ENCODE results near the gene ADGRG3. TPM values are rescaled to one million over a fixed set of nuclear protein-coding genes. Genes with fewer than 3 reads are reported as not detected.

Gene ADGRG3
- total RNA-seq, 3 donors from 2014 or later (not counting 1 experiment from before 2014, with no cell fraction given), result 16.6 to 57.3 (median 20.7) TPM

DNA sequence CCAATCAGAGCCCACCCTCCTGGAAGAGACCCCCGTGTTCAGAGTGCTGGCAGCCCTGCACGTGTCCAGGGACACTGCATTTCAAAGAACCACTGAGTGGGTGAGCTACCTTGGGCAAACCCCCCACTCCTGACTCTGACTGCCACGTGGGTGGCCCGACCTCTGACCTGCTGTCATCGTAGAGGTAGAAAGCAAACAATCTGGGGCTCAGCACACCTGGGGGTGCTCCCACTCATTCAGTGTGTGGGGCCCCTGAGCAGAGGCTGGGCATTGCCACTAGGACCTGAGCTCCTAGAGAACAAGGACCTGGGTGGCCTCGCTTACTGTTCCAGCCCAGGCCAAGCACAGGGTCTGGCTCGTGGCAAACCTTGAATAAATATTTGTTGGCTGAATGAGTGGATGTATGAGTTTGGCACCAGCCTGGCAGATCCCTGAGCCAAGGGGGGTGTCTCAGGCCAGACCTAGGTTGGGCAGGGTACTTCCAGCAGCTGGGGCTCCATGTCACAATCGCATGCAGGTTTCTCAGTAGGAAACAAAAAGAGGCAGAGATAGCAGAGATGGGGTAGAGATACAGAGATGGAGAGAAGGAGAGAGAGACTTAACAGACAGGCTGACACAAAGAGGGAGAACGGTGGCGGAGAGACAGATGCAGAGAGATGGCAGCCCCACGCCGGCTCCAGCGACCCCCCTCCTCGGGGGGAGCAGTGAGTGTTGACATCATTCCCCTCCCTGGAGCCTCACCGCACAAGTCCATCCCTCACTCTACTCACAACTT, 21.1 kb downstream of the ADGRG3 start:
- Mint-ChIP-seq H3K4me1 (peaks cover 20% of the 10 kb centered on the region in 2 donors), H3K9me3 (no peaks in the 10 kb centered on the region), H3K4me3 (peak overlapping the region; percentile 72), H3K27ac (peak overlapping the region; percentile 76 to 84), H3K27me3 (ENCODE audit: low read depth in 2 of 2) (no peaks in the 10 kb centered on the region), H3K36me3 (no peaks in the 10 kb centered on the region)
- Histone ChIP-seq H3K36me3 (ENCODE audit: control insufficient read depth, insufficient read depth, low read length) (no peaks in the 10 kb centered on the region), H3K4me1 (ENCODE audit: control insufficient read depth, insufficient read depth, low read length) (peaks cover 27% of the 10 kb centered on the region), H3K27me3 (ENCODE audit: control insufficient read depth, insufficient read depth, low read length) (no peaks in the 10 kb centered on the region), H3K4me3 (ENCODE audit: low read length) (no peak overlapping the region), H3K27ac (ENCODE audit: low read length) (peak overlapping the region; percentile 65), H3K9me3 (ENCODE audit: control insufficient read depth, insufficient read depth, low read length) (no peaks in the 10 kb centered on the region)
- TF ChIP-seq, protein P1, sequence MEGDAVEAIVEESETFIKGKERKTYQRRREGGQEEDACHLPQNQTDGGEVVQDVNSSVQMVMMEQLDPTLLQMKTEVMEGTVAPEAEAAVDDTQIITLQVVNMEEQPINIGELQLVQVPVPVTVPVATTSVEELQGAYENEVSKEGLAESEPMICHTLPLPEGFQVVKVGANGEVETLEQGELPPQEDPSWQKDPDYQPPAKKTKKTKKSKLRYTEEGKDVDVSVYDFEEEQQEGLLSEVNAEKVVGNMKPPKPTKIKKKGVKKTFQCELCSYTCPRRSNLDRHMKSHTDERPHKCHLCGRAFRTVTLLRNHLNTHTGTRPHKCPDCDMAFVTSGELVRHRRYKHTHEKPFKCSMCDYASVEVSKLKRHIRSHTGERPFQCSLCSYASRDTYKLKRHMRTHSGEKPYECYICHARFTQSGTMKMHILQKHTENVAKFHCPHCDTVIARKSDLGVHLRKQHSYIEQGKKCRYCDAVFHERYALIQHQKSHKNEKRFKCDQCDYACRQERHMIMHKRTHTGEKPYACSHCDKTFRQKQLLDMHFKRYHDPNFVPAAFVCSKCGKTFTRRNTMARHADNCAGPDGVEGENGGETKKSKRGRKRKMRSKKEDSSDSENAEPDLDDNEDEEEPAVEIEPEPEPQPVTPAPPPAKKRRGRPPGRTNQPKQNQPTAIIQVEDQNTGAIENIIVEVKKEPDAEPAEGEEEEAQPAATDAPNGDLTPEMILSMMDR (IDR thresholded peaks at IDR 0.05), result no peak
- 44% methylated on average over 15 of the region's 15 CpGs for WGBS (ENCODE audit: insufficient coverage)
- ATAC-seq (peak in 2 of 3 donors; percentile 8 to 38), DNase-seq (no peak)
- intact Hi-C loops (cut with micrococcal nuclease), result no loop called here

DNA sequence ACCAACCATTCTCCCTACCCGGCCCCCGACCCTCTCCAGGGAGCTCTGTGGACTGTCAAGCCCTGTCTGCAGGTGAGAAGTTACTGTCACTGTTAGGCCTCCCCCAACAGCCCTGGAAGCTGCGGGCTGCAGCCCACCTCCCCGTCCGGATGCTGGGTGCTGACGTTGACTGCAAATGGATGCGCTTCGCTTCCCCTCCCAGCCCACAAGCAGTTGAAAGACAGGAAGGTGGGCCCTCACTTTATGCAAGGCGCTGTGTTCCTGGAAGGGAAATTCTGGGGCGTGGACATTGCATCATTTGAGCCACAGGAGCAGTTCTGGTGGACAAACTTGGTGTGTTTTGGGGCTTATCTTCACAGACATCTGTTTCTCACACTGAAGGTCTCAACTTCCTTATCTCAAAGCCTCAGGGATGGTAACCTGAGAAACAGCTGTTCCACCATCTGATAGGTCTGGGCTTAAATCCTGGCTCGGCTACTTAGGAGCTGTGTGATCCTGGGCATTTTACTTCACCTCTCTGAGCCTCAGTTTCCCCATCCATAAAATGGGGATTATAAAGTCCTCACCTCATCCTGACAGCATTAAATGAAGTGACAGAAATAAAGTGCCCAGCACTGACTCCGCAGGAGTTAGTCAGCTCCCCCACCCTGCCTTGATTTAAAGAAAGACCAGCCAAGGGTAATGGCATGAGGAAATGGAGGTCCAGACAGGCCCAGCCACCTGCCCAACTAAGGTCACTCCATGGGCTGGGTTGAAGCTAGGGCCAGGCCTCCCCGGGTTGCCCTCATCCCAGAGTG, 21.9 kb downstream of the ADGRG3 start:
- H3K36me3 Mint-ChIP-seq, result no peaks in the 10 kb centered on the region
- DNase-seq (peak; percentile 37 to 79), ATAC-seq (peak; percentile 79 to 88 (median 83))
- H3K4me3 ChIP-seq (ENCODE audit: low read length), result no peak overlapping the region
- intact Hi-C loops (cut with micrococcal nuclease), result no loop called here
- H3K27ac Mint-ChIP-seq, result peak overlapping the region; percentile 76 to 84
- no peaks in the 10 kb centered on the region for H3K27me3 ChIP-seq (ENCODE audit: control insufficient read depth, insufficient read depth, low read length)
- WGBS (ENCODE audit: insufficient coverage), result 18% methylated on average over 13 of the region's 13 CpGs
- H3K4me1 ChIP-seq (ENCODE audit: control insufficient read depth, insufficient read depth, low read length), result peaks cover 34% of the 10 kb centered on the region
- no peaks in the 10 kb centered on the region for H3K36me3 ChIP-seq (ENCODE audit: control insufficient read depth, insufficient read depth, low read length)
- peak overlapping the region; percentile 65 for H3K27ac ChIP-seq (ENCODE audit: low read length)
- no peaks in the 10 kb centered on the region for H3K9me3 Mint-ChIP-seq
- TF ChIP-seq, protein P1 (IDR thresholded peaks at IDR 0.05), result no peak
- no peaks in the 10 kb centered on the region for H3K9me3 ChIP-seq (ENCODE audit: control insufficient read depth, insufficient read depth, low read length)
- peaks cover 20 to 25% of the 10 kb centered on the region in 2 donors for H3K4me1 Mint-ChIP-seq
- H3K27me3 Mint-ChIP-seq (ENCODE audit: low read depth in 2 of 2), result no peaks in the 10 kb centered on the region
- H3K4me3 Mint-ChIP-seq, result peak overlapping the region; percentile 72

DNA sequence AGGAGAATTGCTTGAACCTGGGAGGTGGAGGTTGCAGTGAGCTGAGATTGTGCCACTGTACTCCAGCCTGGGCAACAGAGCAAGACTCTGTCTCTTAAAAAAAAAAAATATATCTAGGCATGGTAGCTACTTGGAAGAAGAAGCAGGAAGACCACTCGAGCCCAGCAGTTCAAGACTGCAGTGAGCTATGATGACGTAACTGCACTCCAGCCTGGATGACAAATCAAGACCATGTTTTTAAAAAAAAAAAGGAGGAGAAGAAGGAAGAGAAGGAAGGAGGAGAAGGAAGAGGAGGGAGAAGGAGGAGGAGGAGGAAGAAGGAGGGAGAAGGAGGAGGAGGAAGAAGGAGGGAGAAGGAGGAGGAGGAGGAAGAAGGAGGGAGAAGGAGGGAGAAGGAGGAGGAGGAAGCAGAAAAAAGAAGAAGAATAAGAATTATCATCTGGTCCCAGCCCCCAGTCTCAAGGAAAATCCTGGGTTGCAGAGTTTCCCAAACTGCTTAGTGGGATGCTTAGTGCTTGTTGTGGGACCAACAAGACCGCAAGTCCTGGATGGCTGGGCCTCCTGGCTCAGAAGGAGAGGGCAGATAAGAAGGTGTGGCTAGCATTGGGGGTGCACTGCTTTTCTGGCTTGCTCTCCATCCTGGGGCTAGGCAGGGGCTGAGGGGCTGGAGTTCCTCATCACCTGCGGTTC, 22.8 kb downstream of the ADGRG3 start:
- ATAC-seq (no peak), DNase-seq (no peak)
- Histone ChIP-seq H3K27me3 (ENCODE audit: control insufficient read depth, insufficient read depth, low read length) (no peaks in the 10 kb centered on the region), H3K36me3 (ENCODE audit: control insufficient read depth, insufficient read depth, low read length) (no peaks in the 10 kb centered on the region), H3K27ac (ENCODE audit: low read length) (no peak overlapping the region), H3K4me1 (ENCODE audit: control insufficient read depth, insufficient read depth, low read length) (peaks cover 38% of the 10 kb centered on the region), H3K4me3 (ENCODE audit: low read length) (no peak overlapping the region), H3K9me3 (ENCODE audit: control insufficient read depth, insufficient read depth, low read length) (no peaks in the 10 kb centered on the region)
- Mint-ChIP-seq H3K9me3 (no peaks in the 10 kb centered on the region), H3K4me1 (peaks cover 20 to 26% of the 10 kb centered on the region in 2 donors), H3K27me3 (ENCODE audit: low read depth in 2 of 2) (no peaks in the 10 kb centered on the region), H3K36me3 (no peaks in the 10 kb centered on the region), H3K4me3 (no peak overlapping the region), H3K27ac (peak overlapping the region in 1 of 2 donors; percentile 84)
- intact Hi-C loops (cut with micrococcal nuclease), result no loop called here
- TF ChIP-seq, protein P1 (IDR thresholded peaks at IDR 0.05), result no peak
- WGBS (ENCODE audit: insufficient coverage), result 65% methylated on average over 4 of the region's 4 CpGs

Measured in natural killer cell (primary cell).